ENCODE measurements around the gene POLR1G. TPM values are rescaled to one million over a fixed set of nuclear protein-coding genes. Genes with fewer than 3 reads are reported as not detected.

Gene POLR1G
- total and polyA plus RNA-seq, 2 experiments from 2014 or later: 33.0 to 85.9 TPM

DNA sequence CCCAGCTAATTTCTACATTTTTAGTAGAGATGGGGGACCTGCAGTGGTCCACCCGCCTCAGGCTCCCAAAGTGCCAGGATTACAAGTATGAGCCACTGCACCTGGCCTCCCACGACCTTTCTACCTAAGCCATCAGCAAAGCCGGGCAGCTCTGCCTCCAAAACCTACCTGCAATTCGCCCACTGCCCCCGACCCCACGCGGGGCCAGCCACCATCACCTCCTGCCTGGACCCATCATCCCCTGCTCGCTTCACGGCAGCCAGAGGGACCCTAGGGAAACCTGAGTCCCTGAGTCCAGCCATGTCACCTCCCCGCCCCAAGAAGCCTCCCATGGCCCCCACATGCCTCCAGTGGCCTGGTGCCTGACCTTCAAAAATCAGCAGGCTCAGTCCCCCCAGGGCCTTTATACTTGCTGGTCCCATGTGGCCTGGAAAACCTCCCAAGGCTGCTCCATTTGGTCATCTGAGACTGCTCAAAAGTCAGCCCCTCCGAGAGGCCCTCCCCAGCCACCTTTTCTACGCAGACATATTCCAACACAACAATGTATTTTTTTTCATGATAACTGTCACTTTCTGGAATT is 48.1 kb upstream of the POLR1G start (continued):
- TF ChIP-seq STAT1 (IDR thresholded peaks at IDR 0.05; ENCODE audit: unreplicated experiment) (no peak), ZNF331 (CRISPR knock-in tag; IDR thresholded peaks at IDR 0.05; ENCODE audit: low read depth) (no peak), EZH2phosphoT487 (IDR thresholded peaks at IDR 0.05; ENCODE audit: unreplicated experiment) (no peak), EZH2 (IDR thresholded peaks at IDR 0.05; ENCODE audit: low read depth, unreplicated experiment) (no peak), POLR2AphosphoS5 (IDR thresholded peaks at IDR 0.05; ENCODE audit: low read depth) (no peak), NANOG (IDR thresholded peaks at IDR 0.05; ENCODE audit: borderline replicate concordance) (no peak)

GRCh38 chr19:45361608-45362007 is 44.8 kb upstream of the POLR1G start:
- H3K27me3 Mint-ChIP-seq (ENCODE audit: insufficient read depth, low read depth, poor library complexity): peaks cover 14% of the 10 kb centered on the region
- DNase-seq (ENCODE audit: low spot score): no peak
- no peaks in the 10 kb centered on the region; the same call in 2 of the 3 replicates for H3K4me1 Mint-ChIP-seq
- TF ChIP-seq JUNB (IDR thresholded peaks at IDR 0.05; ENCODE audit: unreplicated experiment) (no peak), ZNF331 (CRISPR knock-in tag; IDR thresholded peaks at IDR 0.05; ENCODE audit: low read depth) (no peak), EZH2phosphoT487 (IDR thresholded peaks at IDR 0.05; ENCODE audit: unreplicated experiment) (no peak), ZNF114 (CRISPR knock-in tag; IDR thresholded peaks at IDR 0.05) (no peak), NANOG (IDR thresholded peaks at IDR 0.05; ENCODE audit: borderline replicate concordance) (no peak), REST (IDR thresholded peaks at IDR 0.05; ENCODE audit: unreplicated experiment) (no peak), EZH2 (IDR thresholded peaks at IDR 0.05; ENCODE audit: low read depth, unreplicated experiment) (no peak), CREB1 (CRISPR knock-in tag; IDR thresholded peaks at IDR 0.05; ENCODE audit: low read depth) (no peak)
- TF ChIP-seq, protein P1, sequence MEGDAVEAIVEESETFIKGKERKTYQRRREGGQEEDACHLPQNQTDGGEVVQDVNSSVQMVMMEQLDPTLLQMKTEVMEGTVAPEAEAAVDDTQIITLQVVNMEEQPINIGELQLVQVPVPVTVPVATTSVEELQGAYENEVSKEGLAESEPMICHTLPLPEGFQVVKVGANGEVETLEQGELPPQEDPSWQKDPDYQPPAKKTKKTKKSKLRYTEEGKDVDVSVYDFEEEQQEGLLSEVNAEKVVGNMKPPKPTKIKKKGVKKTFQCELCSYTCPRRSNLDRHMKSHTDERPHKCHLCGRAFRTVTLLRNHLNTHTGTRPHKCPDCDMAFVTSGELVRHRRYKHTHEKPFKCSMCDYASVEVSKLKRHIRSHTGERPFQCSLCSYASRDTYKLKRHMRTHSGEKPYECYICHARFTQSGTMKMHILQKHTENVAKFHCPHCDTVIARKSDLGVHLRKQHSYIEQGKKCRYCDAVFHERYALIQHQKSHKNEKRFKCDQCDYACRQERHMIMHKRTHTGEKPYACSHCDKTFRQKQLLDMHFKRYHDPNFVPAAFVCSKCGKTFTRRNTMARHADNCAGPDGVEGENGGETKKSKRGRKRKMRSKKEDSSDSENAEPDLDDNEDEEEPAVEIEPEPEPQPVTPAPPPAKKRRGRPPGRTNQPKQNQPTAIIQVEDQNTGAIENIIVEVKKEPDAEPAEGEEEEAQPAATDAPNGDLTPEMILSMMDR (conservative IDR thresholded peaks at IDR 0.05; ENCODE audit: low read depth in 2 of 2): no peak
- TF ChIP-seq, protein P2, sequence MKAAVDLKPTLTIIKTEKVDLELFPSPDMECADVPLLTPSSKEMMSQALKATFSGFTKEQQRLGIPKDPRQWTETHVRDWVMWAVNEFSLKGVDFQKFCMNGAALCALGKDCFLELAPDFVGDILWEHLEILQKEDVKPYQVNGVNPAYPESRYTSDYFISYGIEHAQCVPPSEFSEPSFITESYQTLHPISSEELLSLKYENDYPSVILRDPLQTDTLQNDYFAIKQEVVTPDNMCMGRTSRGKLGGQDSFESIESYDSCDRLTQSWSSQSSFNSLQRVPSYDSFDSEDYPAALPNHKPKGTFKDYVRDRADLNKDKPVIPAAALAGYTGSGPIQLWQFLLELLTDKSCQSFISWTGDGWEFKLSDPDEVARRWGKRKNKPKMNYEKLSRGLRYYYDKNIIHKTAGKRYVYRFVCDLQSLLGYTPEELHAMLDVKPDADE (IDR thresholded peaks at IDR 0.05): no peak

More at GRCh38 chr19:45361608-45362007, 44.8 kb upstream of the POLR1G start:
- Histone ChIP-seq H2AFZ (no peak overlapping the region), H4K20me1 (replicated peaks; ENCODE audit: insufficient read depth) (peaks cover 10% of the 10 kb centered on the region), H3K4me1 (ENCODE audit: insufficient read depth) (no peaks in the 10 kb centered on the region), H3K27ac (ENCODE audit: low read depth) (no peak overlapping the region), H3K27me3 (ENCODE audit: insufficient read depth) (no peaks in the 10 kb centered on the region), H3K4me3 (no peak overlapping the region), H3K36me3 (ENCODE audit: insufficient read depth) (peaks cover 24% of the 10 kb centered on the region), H3K9me2 (ENCODE audit: insufficient read depth) (no peaks in the 10 kb centered on the region), H3K79me2 (replicated peaks; ENCODE audit: insufficient read depth) (0 out of 2 replicates have a peak, but pooled peaks cover 2% of the 10 kb centered on the region), H3F3A (replicated peaks; ENCODE audit: low read depth) (peaks cover 3% of the 10 kb centered on the region; the same call in 1 of the 2 replicates), H3K4me2 (no peak overlapping the region)
- no peak for ATAC-seq
- Mint-ChIP-seq H3K27ac (no peak overlapping the region), H3K4me3 (no peak overlapping the region), H3K36me3 (ENCODE audit: low read depth) (peaks cover 62% of the 10 kb centered on the region), H3K9me3 (no peaks in the 10 kb centered on the region)
